Fibroblast of villous mesenchyme (primary cell): ENCODE results near the gene ZFX. TPM values are rescaled to one million over a fixed set of nuclear protein-coding genes. Genes with fewer than 3 reads are reported as not detected.

ENCODE experiments used
- DNase-seq: peaks from one replicate; pipeline ENCODE4 v3.0.0-alpha.2; 2010; ENCODE audit warnings: low read depth
- H3K4me3 ChIP-seq: 2 replicates; pipeline ENCODE4 v1.5.1; 2011; ENCODE audit warnings: low read depth, mild to moderate bottlenecking, low read length
- CTCF ChIP-seq: IDR thresholded peaks from 2 replicates; pipeline ENCODE4 v1.5.1; 2012; ENCODE audit warnings: low read depth, mild to moderate bottlenecking, low read length; ENCODE audit not compliant: insufficient read depth
- total RNA-seq: library from RNA; depleted of rRNA; stranded (reverse); fragments of >200 nt; gene quantifications from 2 replicates; pipeline ENCODE4 v1.2.3, GENCODE V29; 2012

Gene ZFX
- total RNA-seq, 1 donor: 82.5 TPM

GRCh38 chrX:24219320-24219719 lies 69.8 kb downstream of the ZFX start:
- no peak for TF ChIP-seq CTCF
- no peak for DNase-seq
- H3K4me3 ChIP-seq: no peak overlapping the region

GRCh38 chrX:24221872-24222271 lies 72.3 kb downstream of the ZFX start:
- H3K4me3 ChIP-seq: no peak overlapping the region
- no peak for TF ChIP-seq CTCF
- no peak for DNase-seq

- DNase-seq: no peak
- TF ChIP-seq CTCF: no peak
- no peak overlapping the region for H3K4me3 ChIP-seq
These were observed 75.7 kb downstream of the ZFX start for GRCh38 chrX:24225265-24225664.

GRCh38 chrX:24226176-24226575 lies 76.6 kb downstream of the ZFX start:
- no peak for TF ChIP-seq CTCF

GRCh38 chrX:24228596-24228995 lies 79.1 kb downstream of the ZFX start:
- no peak overlapping the region for H3K4me3 ChIP-seq
- TF ChIP-seq CTCF: no peak

More at GRCh38 chrX:24226176-24226575, 76.6 kb downstream of the ZFX start:
- H3K4me3 ChIP-seq: no peak overlapping the region
- DNase-seq: no peak

GRCh38 chrX:24229400-24229879 lies 79.9 kb downstream of the ZFX start:
- TF ChIP-seq CTCF: no peak
- H3K4me3 ChIP-seq: no peak overlapping the region
- DNase-seq: no peak

More at GRCh38 chrX:24228596-24228995, 79.1 kb downstream of the ZFX start:
- DNase-seq: no peak

- no peak for TF ChIP-seq CTCF
- no peak overlapping the region for H3K4me3 ChIP-seq
- peak; percentile 69 for DNase-seq
These were observed 80.4 kb downstream of the ZFX start for GRCh38 chrX:24229976-24230375.
